Upper lobe of right lung (tissue), 1 donor: Measurements from ENCODE around the gene ESYT2. TPM values are rescaled to one million over a fixed set of nuclear protein-coding genes. Genes with fewer than 3 reads are reported as not detected.

Experiments used
- ATAC-seq: fragments of 200-7000 bp; cut with Tn5 transposase; one replicate; pipeline ENCODE4 v1.9.1; 2020; ENCODE audit warnings: mild to moderate bottlenecking, moderate library complexity
- DNase-seq: peaks from one replicate; pipeline ENCODE4 v3.0.0-alpha.2; 2020
- H3K27ac ChIP-seq: fragments of 200-600 bp; one replicate; pipeline ENCODE4 v1.8.0; 2022
- H3K27me3 ChIP-seq: fragments of 200-600 bp; one replicate; pipeline ENCODE4 v1.8.0; 2022; ENCODE audit warnings: mild to moderate bottlenecking
- H3K36me3 ChIP-seq: fragments of 200-600 bp; one replicate; pipeline ENCODE4 v1.8.0; 2022
- H3K4me1 ChIP-seq: fragments of 200-600 bp; one replicate; pipeline ENCODE4 v1.8.0; 2022
- H3K4me3 ChIP-seq: fragments of 200-600 bp; one replicate; pipeline ENCODE4 v1.8.0; 2022; ENCODE audit warnings: mild to moderate bottlenecking
- H3K9me3 ChIP-seq: fragments of 200-600 bp; one replicate; pipeline ENCODE4 v1.8.0; 2022
- intact Hi-C: fragments of 100-400 bp; cut with DNase I; formaldehyde crosslinking; loops from one replicate; pipeline ENCODE4 v1.11.0; 2022
- total RNA-seq: library from RNA; stranded (reverse); fragmentation: NEBNext Ultra II Directional; extraction: Animal tissue kit (Norgen Biotek cat#: 25700); gene quantifications from one replicate; pipeline ENCODE4 v1.2.1, GENCODE V29; 2021
- TF ChIP-seq, protein P1 (sequence below): fragments of 200-600 bp; IDR thresholded peaks from one replicate; pipeline ENCODE4 v1.8.0; 2022; ENCODE audit warnings: antibody characterized with exemption
- donor health status: DM: no; HTN: yes; CAD: no; lungs with severe emphysema.

Gene ESYT2
- total RNA-seq, 1 donor from 2014 or later = 63.1 TPM

DNA sequence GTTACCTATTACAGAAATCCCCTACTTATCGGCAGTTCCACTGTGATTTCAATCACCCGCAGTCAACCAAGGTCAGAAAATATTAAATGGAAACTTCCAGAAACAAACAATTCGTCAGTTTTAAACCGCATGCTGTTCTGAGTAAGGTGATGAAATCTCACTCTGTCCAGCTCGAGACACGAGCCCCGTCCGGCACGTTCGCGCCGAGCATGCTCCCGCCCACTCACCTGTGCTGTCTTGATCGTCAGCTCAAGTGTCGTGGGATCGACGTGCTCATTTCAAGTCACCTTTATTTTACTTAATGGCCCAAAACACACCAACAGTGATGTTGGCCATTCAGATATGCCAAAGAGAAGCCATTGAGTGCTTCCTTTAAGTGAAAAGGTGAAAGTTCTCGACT, 21.2 kb downstream of the ESYT2 start:
- Histone ChIP-seq H3K27me3 (no peaks in the 10 kb centered on the region), H3K27ac (no peak overlapping the region), H3K4me1 (peaks cover 21% of the 10 kb centered on the region), H3K4me3 (no peak overlapping the region), H3K9me3 (no peaks in the 10 kb centered on the region), H3K36me3 (peaks cover 4% of the 10 kb centered on the region)
- intact Hi-C loops = no loop called here
- TF ChIP-seq, protein P1, sequence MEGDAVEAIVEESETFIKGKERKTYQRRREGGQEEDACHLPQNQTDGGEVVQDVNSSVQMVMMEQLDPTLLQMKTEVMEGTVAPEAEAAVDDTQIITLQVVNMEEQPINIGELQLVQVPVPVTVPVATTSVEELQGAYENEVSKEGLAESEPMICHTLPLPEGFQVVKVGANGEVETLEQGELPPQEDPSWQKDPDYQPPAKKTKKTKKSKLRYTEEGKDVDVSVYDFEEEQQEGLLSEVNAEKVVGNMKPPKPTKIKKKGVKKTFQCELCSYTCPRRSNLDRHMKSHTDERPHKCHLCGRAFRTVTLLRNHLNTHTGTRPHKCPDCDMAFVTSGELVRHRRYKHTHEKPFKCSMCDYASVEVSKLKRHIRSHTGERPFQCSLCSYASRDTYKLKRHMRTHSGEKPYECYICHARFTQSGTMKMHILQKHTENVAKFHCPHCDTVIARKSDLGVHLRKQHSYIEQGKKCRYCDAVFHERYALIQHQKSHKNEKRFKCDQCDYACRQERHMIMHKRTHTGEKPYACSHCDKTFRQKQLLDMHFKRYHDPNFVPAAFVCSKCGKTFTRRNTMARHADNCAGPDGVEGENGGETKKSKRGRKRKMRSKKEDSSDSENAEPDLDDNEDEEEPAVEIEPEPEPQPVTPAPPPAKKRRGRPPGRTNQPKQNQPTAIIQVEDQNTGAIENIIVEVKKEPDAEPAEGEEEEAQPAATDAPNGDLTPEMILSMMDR = no peak
- DNase-seq = no peak
- ATAC-seq = no peak

GRCh38 chr7:158805937-158806336, 23.4 kb downstream of the ESYT2 start:
- intact Hi-C loops = no loop called here
- TF ChIP-seq, protein P1 = no peak
- Histone ChIP-seq H3K36me3 (peaks cover 4% of the 10 kb centered on the region), H3K27ac (no peak overlapping the region), H3K4me1 (peaks cover 13% of the 10 kb centered on the region), H3K9me3 (no peaks in the 10 kb centered on the region), H3K27me3 (no peaks in the 10 kb centered on the region), H3K4me3 (no peak overlapping the region)
- DNase-seq = no peak
- peak; percentile 13 for ATAC-seq

GRCh38 chr7:158805414-158805813, 23.9 kb downstream of the ESYT2 start:
- intact Hi-C loops = no loop called here
- no peak for ATAC-seq
- H3K4me3 ChIP-seq = no peak overlapping the region
- H3K9me3 ChIP-seq = no peaks in the 10 kb centered on the region
- TF ChIP-seq, protein P1 = no peak
- peaks cover 11% of the 10 kb centered on the region for H3K4me1 ChIP-seq
- H3K36me3 ChIP-seq = peaks cover 4% of the 10 kb centered on the region
- H3K27me3 ChIP-seq = no peaks in the 10 kb centered on the region
- no peak overlapping the region for H3K27ac ChIP-seq
- no peak for DNase-seq

DNA sequence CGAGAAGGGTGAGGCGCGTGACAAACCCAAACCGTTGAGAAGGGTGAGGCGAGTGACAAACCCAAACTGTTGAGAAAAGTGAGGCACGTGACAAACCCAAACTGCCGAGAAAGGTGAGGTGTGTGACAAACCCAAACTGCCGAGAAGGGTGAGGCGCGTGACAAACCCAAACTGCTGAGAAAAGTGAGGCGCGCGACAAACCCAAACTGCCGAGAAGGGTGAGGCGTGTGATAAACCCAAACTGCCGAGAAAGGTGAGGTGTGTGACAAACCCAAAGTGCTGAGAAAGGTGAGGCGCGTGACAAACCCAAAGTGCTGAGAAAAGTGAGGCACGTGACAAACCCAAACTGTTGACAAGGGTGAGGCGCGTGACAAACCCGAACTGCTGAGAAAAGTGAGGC, 25.0 kb downstream of the ESYT2 start:
- H3K9me3 ChIP-seq = no peaks in the 10 kb centered on the region
- intact Hi-C loops = no loop called here
- TF ChIP-seq, protein P1 = no peak
- peaks cover 4% of the 10 kb centered on the region for H3K36me3 ChIP-seq
- DNase-seq = no peak
- no peak overlapping the region for H3K27ac ChIP-seq
- no peaks in the 10 kb centered on the region for H3K27me3 ChIP-seq
- ATAC-seq = no peak
- no peak overlapping the region for H3K4me3 ChIP-seq
- H3K4me1 ChIP-seq = peaks cover 11% of the 10 kb centered on the region

- no peaks in the 10 kb centered on the region for H3K9me3 ChIP-seq
- H3K36me3 ChIP-seq = peaks cover 4% of the 10 kb centered on the region
- H3K27ac ChIP-seq = peak overlapping the region; percentile 51
- H3K27me3 ChIP-seq = no peaks in the 10 kb centered on the region
- ATAC-seq (peak; percentile 15), DNase-seq (no peak)
- H3K4me1 ChIP-seq = peaks cover 16% of the 10 kb centered on the region
- TF ChIP-seq, protein P1 = no peak
- intact Hi-C loops = no loop called here
- no peak overlapping the region for H3K4me3 ChIP-seq
Observed at GRCh38 chr7:158803367-158803969, 25.8 kb downstream of the ESYT2 start.
